ENCODE measurements around the gene CHST8.

Gene CHST8, protein sequence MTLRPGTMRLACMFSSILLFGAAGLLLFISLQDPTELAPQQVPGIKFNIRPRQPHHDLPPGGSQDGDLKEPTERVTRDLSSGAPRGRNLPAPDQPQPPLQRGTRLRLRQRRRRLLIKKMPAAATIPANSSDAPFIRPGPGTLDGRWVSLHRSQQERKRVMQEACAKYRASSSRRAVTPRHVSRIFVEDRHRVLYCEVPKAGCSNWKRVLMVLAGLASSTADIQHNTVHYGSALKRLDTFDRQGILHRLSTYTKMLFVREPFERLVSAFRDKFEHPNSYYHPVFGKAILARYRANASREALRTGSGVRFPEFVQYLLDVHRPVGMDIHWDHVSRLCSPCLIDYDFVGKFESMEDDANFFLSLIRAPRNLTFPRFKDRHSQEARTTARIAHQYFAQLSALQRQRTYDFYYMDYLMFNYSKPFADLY

DNA sequence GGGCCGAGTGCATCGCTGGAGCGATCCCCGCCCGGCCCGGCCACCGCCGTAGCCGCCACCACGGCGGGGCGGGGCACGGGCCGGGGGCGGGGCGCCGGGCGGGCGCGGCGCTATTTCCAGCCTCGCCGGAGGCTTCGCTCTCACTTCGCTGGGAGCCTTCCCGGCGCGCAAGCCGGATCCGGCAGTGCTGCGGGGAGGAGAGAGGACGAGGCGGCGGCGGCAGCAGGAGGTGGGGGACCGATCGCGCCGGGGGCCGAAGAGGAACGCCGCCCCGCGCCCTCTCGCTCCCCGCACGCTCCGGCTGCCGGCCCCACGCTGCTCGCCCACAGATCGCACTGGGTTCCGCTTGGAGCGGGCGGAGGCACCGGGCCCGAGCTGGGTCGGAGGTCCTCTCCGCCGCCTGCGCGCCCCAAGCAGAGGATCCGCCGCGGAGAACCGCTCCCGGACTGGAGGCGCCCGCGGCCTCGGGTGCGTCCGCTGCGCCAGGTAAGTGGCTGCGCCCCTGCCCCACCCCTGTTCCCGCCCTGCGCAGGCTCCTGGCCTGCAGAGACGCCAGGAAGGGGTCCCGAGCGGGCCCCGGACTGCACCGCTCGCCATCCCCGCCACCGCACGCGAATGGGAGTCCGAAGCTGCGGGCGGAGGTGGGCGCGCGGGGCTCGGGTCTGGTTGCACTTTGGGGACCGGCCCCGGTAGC, at the start of gene CHST8:
CHST8 (plus strand) TSS at position 143 of the 694 bp plus-strand sequence. CDS start 67,309 bp downstream, outside the sequence.
- TF ChIP-seq GATA3 (IDR thresholded peaks at IDR 0.05; ENCODE audit: low read depth, low read length), result no peak
- TF ChIP-seq GATA2 (IDR thresholded peaks at IDR 0.05; ENCODE audit: low read depth, low read length), result no peak

DNA sequence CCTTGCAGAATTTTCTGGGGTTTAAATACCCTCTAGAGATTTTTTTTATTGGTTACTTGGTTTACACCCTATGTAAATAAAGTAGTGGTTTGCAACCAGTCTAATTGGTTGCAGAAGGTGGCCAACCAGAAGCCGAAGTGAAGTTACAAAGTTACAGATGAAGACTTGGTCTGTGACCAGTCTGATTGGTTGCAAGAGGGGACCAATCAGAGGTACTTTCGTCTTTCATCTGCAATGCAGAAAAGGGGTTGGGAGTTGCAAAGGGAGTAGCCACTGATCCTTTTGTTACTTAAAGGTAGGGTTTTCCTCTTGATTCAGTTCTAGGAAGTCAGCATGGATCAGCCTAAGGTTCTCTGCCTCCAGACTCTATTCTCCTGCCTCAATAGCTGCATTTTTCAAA, 48.8 kb upstream of the CHST8 start:
- no peak for TF ChIP-seq GATA3 (IDR thresholded peaks at IDR 0.05; ENCODE audit: low read depth, low read length)
- TF ChIP-seq GATA2 (IDR thresholded peaks at IDR 0.05; ENCODE audit: low read depth, low read length), result no peak

DNA sequence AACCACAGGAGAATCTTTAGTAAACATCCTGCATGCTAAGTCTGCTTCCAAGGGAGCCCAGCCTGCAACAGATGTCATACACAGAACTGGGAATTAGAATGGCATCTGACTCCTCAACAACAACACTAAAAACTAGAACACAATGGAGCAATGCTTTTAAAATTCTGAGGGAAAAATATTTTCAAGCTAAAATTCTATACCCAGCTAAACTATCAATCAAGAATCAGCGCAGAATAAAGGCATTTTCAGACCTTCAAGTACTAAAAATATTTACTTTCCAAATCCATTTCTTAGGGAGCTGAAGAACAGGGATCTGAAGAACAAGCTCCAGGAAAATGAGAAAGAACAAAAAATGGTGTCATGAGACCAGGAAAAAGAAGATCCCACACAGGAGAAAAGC, 46.9 kb upstream of the CHST8 start:
- TF ChIP-seq GATA3 (IDR thresholded peaks at IDR 0.05; ENCODE audit: low read depth, low read length) (no peak), GATA2 (IDR thresholded peaks at IDR 0.05; ENCODE audit: low read depth, low read length) (no peak)

DNA sequence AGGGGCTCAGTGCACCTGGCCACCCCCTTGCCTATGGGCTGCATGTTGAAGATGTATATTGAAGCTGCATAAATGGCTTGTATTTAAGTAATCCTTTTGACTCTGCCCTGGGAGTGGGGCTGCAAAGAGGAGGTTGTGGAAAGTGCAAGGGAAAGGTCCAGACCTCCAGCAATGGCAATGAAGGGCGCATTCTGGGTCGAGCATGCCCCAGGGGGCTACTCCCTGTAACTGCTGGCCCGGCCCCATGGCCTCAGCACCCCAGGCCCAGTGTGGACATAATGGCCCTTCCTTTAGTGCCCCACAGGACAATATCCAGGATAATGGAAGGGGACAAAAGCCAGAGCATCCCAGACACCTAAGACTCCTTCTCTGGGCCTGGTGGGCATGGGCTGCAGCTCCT, 43.1 kb upstream of the CHST8 start:
- no peak for TF ChIP-seq GATA2 (IDR thresholded peaks at IDR 0.05; ENCODE audit: low read depth, low read length)
- TF ChIP-seq GATA3 (IDR thresholded peaks at IDR 0.05; ENCODE audit: low read depth, low read length), result no peak

DNA sequence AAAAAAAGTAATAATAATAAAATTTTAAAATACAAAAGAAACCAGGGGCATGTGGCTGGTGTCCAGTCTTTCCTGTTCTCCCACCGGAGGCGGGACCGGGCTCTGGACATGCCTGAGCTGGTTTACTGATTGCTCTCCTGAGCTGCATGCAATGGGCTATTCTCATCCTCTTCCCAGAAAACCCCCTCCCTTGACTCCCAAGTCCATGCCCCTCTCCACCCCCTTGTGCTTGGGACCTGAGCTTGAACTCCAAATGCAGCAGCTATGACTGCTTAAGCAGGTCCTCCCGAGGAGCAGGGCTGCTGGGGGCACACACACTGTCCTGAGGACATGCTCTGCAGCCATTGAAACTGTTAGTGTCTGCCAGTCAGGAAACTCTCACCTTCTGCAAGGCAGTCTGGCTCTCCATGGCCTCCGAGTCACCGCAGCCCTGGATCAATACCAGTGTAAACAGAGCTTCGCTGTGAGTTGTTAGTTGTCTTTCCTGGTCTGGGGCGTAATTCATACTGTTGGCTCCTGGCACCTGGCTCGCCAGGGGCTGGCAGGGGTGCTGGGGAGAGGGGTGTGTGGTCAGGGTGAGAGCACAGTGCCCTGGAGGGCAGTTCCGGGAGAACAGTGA, 41.6 kb upstream of the CHST8 start:
- TF ChIP-seq GATA3 (IDR thresholded peaks at IDR 0.05; ENCODE audit: low read depth, low read length), result no peak
- no peak for TF ChIP-seq GATA2 (IDR thresholded peaks at IDR 0.05; ENCODE audit: low read depth, low read length)

DNA sequence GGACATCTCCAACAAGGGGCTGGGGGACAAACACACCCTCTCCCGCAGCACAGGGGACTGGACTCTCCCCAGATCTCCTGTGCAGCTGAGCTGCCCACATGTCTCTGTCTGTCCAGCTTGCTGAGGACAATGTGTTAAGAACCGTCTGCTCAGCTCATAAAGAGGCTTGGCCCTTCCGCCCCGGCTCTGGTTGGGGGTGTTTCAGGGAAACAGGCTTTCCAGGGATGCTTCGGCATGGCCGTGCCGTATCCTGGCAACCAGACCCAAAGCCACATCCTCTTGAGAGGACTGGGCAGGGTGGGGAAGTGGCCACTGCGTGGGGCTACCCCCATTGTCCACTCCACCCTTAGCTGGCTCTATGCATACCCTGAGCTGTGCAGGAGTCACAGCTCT, 41.1 kb upstream of the CHST8 start:
- no peak for TF ChIP-seq GATA3 (IDR thresholded peaks at IDR 0.05; ENCODE audit: low read depth, low read length)
- no peak for TF ChIP-seq GATA2 (IDR thresholded peaks at IDR 0.05; ENCODE audit: low read depth, low read length)

DNA sequence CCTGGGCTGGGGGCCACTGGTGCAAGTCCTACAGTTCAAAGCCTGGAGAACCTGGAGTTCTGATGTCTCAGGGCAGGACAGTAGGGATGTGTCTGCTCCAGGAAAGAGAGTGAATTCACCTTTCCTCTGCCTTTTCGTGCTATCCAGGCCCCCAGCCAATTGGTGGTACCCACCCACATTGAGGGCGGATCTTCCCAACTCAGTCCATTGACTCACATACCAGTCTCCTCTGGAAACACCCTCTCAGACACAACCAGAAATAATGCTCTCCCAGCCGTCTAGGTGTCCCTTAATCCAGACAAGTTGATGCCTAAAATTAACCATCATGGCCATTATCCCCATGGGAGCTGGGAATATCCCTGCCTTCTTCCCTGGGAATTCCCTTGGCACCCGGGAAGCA, 38.8 kb upstream of the CHST8 start:
- TF ChIP-seq GATA3 (IDR thresholded peaks at IDR 0.05; ENCODE audit: low read depth, low read length), result no peak
- TF ChIP-seq GATA2 (IDR thresholded peaks at IDR 0.05; ENCODE audit: low read depth, low read length), result no peak

DNA sequence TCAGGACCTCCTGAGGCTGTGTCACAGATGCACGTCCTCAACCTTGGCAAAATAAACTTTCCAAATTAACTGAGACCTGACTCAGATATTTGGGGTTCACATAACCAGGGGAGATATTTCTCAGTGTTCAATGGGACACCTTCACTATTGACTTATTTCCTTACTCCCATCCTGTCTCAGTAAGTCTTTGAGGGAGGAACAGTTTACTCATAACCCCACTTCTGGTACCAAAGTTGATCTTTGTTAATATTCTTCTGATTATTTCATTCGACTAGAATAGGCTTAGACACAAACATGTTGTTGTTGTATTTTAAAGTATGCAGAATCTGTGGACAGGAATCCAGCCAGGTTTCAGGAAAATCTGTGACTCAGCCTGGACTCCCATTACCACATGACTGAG, 34.6 kb upstream of the CHST8 start:
- TF ChIP-seq GATA3 (IDR thresholded peaks at IDR 0.05; ENCODE audit: low read depth, low read length) (no peak), GATA2 (IDR thresholded peaks at IDR 0.05; ENCODE audit: low read depth, low read length) (no peak)

DNA sequence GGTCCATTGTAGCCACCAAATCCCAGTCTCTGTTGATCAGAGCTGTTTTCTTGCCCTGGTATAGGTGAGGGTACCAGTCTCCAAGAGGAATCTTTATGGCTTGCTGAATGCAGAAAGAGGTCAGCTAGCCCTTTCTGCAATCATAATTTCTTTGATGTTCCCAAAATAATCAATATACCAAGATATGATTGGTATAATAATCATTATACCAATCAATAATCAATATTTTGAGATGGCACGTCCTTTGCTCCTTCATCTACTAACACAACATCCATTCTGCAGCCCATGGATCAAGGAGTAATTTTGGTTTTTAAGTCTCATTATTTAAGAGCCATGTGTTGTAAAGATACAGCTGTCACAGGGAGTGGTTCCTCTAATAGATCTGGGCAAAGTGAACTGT, 31.5 kb upstream of the CHST8 start:
- TF ChIP-seq GATA2 (IDR thresholded peaks at IDR 0.05; ENCODE audit: low read depth, low read length), result no peak
- TF ChIP-seq GATA3 (IDR thresholded peaks at IDR 0.05; ENCODE audit: low read depth, low read length), result no peak

DNA sequence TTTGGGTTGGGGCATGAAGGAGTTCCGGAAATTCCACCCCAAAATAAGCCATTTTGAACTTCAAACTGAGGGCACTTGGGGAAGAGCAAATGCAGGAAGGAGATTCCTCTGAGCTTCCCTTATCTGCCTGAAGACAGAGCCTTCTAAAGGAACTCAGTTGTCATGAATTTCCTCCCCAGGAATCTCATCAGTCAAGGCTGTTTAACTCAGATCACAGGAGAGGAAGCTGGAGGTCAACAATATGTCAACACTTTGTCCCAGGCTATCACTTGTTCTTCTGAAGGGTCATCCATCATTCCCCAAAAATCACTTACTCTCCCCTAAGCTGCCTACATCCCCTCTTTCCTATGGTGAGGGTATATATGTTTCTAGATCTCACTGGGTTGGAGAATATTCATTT, 26.0 kb upstream of the CHST8 start:
- TF ChIP-seq GATA3 (IDR thresholded peaks at IDR 0.05; ENCODE audit: low read depth, low read length) (no peak), GATA2 (IDR thresholded peaks at IDR 0.05; ENCODE audit: low read depth, low read length) (no peak)

DNA sequence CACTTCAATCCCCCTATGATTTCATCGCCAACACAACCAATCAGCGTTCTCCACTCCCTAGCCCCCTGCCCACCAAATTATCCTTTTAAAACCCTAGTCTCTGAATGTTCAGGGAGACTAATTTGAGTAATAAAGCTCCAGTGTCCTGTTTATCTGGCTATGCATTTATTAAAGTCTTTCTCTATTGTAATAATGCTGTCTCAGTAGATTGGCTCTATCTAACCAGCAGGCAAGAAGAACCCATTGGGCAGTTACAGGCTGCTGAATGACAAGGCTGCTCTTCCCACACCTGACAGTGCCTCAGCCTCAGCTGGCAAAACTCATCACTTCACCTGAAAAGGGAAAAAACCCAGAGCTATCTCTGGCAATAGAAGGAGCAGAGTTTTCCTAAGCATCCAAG, 20.2 kb upstream of the CHST8 start:
- TF ChIP-seq GATA3 (IDR thresholded peaks at IDR 0.05; ENCODE audit: low read depth, low read length) (no peak), GATA2 (IDR thresholded peaks at IDR 0.05; ENCODE audit: low read depth, low read length) (no peak)

DNA sequence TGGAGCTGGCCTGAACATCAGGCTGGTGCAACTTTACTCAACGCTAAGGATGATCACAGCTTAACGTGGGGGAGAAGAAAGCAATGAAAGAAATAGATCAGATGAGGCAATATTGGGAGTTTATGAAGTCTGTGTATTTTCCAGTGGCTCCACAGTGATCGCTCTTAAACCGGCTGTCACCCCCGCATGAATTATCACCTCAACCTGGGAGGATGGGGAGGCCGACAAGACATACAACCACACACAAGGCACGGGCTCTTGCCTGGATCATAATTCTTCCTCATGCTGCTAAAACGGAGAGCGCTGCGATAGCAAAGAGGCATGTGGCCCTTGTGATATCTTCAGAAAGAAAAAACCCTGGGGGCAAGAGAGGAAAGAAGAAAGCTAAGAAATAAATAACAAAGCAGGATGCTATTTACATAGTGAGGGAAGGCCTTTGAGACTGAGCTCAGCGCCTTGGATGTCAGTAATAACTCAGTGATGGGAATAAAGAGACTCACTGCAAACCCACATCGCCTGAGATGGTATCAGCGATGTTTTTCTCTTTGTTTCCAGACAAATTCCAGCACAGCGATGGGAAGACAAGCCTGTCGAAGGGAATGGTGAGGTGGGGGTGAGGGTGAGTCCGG, 19.1 kb upstream of the CHST8 start:
- TF ChIP-seq GATA2 (IDR thresholded peaks at IDR 0.05; ENCODE audit: low read depth, low read length), result no peak
- no peak for TF ChIP-seq GATA3 (IDR thresholded peaks at IDR 0.05; ENCODE audit: low read depth, low read length)

DNA sequence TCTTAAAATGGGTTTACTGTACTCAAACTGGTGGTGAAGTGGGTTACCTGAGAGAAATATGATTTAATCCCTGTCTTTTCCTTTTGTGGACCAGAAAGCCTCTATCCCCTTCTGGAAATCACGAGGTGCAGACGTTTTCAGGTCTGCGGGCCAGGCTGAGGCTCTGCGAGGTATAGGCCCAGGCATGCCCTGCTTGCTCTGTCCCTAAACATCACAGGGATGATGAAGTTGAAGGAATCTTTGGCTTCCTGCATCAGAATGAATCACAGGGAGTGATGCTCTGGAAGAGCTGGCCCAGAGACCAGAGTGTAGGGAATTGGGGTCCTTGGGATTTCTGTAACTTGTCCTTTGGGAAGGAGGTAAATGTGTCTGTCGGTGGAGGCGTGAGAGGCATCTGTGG, 18.4 kb upstream of the CHST8 start:
- TF ChIP-seq GATA3 (IDR thresholded peaks at IDR 0.05; ENCODE audit: low read depth, low read length) (no peak), GATA2 (IDR thresholded peaks at IDR 0.05; ENCODE audit: low read depth, low read length) (no peak)

DNA sequence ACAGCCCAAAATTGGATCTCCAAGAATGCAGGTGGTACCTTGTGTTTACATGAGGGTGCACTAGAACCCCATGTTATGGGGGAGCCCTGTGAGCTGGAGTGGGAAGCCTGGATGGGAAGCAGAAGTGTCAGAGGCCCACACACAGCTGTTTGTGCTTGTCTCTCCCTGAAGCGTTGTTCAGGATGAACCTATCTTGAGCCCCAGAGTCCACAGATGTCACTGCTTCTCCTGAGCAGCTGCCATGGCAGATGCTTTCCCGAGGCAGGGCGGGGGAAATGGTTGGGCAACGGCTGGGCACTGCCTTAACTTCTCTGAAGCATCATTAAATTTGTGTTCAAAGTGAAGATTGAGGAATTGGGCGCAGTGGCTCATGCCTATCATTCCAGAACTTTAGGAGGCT, 17.1 kb upstream of the CHST8 start:
- TF ChIP-seq GATA2 (IDR thresholded peaks at IDR 0.05; ENCODE audit: low read depth, low read length) (no peak), GATA3 (IDR thresholded peaks at IDR 0.05; ENCODE audit: low read depth, low read length) (no peak)
